GM11168 (cell line): ENCODE measurements around the gene NDUFAF2.
"Not testable (repeated sequence)": the region's sequence is repeated elsewhere in the genome, so short reads cannot be mapped to it uniquely, and the experiment has no call there.

Experiments
- in situ Hi-C: fragments of 300-500 bp; cut with MboI; formaldehyde crosslinking; loops from one replicate; pipeline ENCODE4 v1.12.0; 2022; ENCODE audit warnings: low sequenced_read_pairs; ENCODE audit not compliant: unreplicated experiment

The NDUFAF2 gene

GRCh38 chr5:61162832-61163567 lies 218.0 kb downstream of the NDUFAF2 start:
- in situ Hi-C loops = loop anchor here (10.0 kb wide), 1 partner anchor 162 kb away; no protein-coding TSS in a partner anchor

GRCh38 chr5:61163905-61164304 lies 218.9 kb downstream of the NDUFAF2 start:
- in situ Hi-C loops = loop anchor here (10.0 kb wide), 1 partner anchor 161 kb away; no protein-coding TSS in a partner anchor

- in situ Hi-C loops = loop anchor here (10.0 kb wide), 1 partner anchor 157 kb away; no protein-coding TSS in a partner anchor
Observed at GRCh38 chr5:61167382-61167781, 222.4 kb downstream of the NDUFAF2 start.

- in situ Hi-C loops = loop anchor here (10.0 kb wide), 1 partner anchor 156 kb away; no protein-coding TSS in a partner anchor
Observed at GRCh38 chr5:61168951-61169350, 223.9 kb downstream of the NDUFAF2 start.

- in situ Hi-C loops = no loop called here
Observed at GRCh38 chr5:61171479-61171878, 226.5 kb downstream of the NDUFAF2 start.

- in situ Hi-C loops = no loop called here
Observed at GRCh38 chr5:61176631-61177030, 231.6 kb downstream of the NDUFAF2 start.

- in situ Hi-C loops = no loop called here
Observed at GRCh38 chr5:61177070-61177469, 232.1 kb downstream of the NDUFAF2 start.

GRCh38 chr5:61177716-61178115 lies 232.7 kb downstream of the NDUFAF2 start:
- in situ Hi-C loops = no loop called here

- in situ Hi-C loops = no loop called here
Observed at GRCh38 chr5:61178702-61179101, 233.7 kb downstream of the NDUFAF2 start.

GRCh38 chr5:61180886-61181285 lies 235.9 kb downstream of the NDUFAF2 start:
- in situ Hi-C loops = no loop called here

GRCh38 chr5:61182449-61182848 lies 237.4 kb downstream of the NDUFAF2 start:
- in situ Hi-C loops = no loop called here

- in situ Hi-C loops = no loop called here
Observed at GRCh38 chr5:61183538-61183937, 238.5 kb downstream of the NDUFAF2 start.

GRCh38 chr5:61184708-61185107 lies 239.7 kb downstream of the NDUFAF2 start:
- in situ Hi-C loops = no loop called here

- in situ Hi-C loops = no loop called here
Observed at GRCh38 chr5:61186634-61187033, 241.6 kb downstream of the NDUFAF2 start.

GRCh38 chr5:61187352-61187751 lies 242.3 kb downstream of the NDUFAF2 start:
- in situ Hi-C loops = not testable (repeated sequence)

GRCh38 chr5:61187826-61188225 lies 242.8 kb downstream of the NDUFAF2 start:
- in situ Hi-C loops = not testable (repeated sequence)

- in situ Hi-C loops = no loop called here
Observed at GRCh38 chr5:61198606-61199005, 253.6 kb downstream of the NDUFAF2 start.

GRCh38 chr5:61200582-61201155 lies 255.7 kb downstream of the NDUFAF2 start:
- in situ Hi-C loops = no loop called here

GRCh38 chr5:61202213-61202612 lies 257.2 kb downstream of the NDUFAF2 start:
- in situ Hi-C loops = no loop called here
